Ammon's horn (tissue), 1 donor: ENCODE results near the gene HOXB2.
"Not testable (repeated sequence)": the region's sequence is repeated elsewhere in the genome, so short reads cannot be mapped to it uniquely, and the experiment has no call there.

Source experiments
- DNase-seq: peaks from one replicate; pipeline ENCODE4 v3.0.0-alpha.2; 2016; ENCODE audit warnings: low spot score

Gene HOXB2

GRCh38 chr17:48541036-48541576 is 3.8 kb downstream of the HOXB2 start:
- DNase-seq = no peak

GRCh38 chr17:48540213-48540612 is 4.7 kb downstream of the HOXB2 start:
- DNase-seq = no peak

DNA sequence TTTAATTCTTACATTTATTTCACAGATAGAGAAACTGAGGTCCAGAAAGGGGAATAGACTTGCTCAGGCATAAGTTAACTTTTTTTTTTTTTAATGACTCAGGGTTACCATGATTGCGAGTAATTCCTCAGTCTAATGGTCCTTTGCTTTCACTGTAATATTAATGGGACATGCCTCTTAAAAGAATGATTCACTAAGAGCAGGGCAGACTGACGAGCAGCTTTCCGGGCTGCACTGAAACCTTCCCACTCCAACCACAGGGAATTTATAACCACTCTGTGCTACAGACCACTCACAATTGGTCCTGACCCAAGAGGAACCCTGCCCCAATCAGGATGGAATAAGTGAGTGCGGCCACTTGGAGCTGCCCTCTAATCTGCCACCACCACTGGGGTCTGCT is 5.7 kb downstream of the HOXB2 start:
- no peak for DNase-seq

- DNase-seq = no peak
These were observed 7.6 kb downstream of the HOXB2 start for GRCh38 chr17:48537316-48537715.

- DNase-seq = not testable (repeated sequence)
These were observed 8.9 kb downstream of the HOXB2 start for GRCh38 chr17:48535793-48536559.

DNA sequence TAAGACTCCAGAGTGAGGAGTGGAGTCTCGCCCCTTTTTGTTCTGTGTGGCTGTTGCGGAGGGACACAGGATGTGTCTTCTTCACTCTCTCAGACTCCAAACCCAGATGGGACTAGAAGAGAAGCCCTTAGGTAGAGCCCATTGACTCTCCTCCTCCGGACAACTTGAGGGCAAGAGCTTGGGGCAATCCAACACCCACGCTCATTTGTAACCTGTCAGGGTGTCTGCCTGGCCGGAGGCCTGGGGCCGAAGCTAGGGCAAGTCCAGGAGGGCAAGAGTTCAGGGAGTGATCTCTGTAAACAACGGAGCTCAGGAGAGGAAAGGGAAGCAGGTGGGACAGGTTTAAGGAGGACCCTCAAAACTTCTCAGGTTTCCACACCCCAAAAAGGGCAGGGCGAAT is 12.6 kb downstream of the HOXB2 start:
- no peak for DNase-seq

- DNase-seq = no peak
These were observed 14.0 kb downstream of the HOXB2 start, which contains the start of gene HOXB1 for GRCh38 chr17:48530887-48531272. Gene HOXB1 (minus strand): TSS chr17:48531011. CDS start chr17:48530904, 107 bp downstream.

- no peak for DNase-seq
These were observed 14.6 kb downstream of the HOXB2 start for GRCh38 chr17:48530208-48530886.

GRCh38 chr17:48529683-48530009 is 15.3 kb downstream of the HOXB2 start:
- DNase-seq = no peak

GRCh38 chr17:48528936-48529682 is 15.8 kb downstream of the HOXB2 start:
- DNase-seq = no peak

DNA sequence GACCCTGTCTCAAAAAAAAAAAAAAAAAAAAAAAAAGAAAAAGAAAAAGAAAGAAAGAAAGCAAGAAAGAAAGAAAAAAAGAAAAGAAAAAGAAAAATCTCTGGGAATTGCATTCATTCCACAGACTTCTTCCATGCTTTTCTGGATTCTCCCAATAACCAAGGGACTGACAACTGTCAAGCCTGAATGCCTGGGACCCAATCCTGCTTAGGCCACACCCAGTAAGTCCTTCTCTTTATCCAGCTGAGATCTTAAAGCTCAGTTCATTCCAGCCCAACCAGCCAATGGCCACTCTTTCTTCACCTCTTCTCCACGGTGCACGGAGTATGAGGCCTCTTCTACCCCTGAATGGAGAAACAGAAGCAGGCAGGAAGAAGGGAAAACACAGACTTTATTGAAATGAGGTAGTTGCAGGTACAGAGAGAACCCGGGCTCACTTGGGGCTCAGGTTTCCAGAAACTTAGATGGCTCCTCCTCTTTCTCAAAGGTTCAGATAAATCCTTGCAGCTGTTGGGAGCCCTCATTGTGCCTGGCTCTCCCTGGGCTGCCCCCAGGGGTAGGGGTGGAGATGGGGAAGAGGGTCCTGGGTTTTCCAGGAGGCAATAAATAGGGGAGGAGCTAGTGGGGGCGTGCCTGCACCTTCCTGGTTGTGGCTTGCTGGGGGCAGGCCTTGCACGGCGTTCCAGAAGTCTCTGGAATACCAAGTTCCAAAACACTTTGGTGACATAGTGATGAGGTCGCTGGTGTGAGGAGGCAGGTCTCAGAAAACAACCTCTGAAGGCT is 16.6 kb downstream of the HOXB2 start:
- DNase-seq = no peak

GRCh38 chr17:48527547-48527932 is 17.4 kb downstream of the HOXB2 start:
- no peak for DNase-seq

- DNase-seq = no peak
These were observed 18.0 kb downstream of the HOXB2 start for GRCh38 chr17:48526608-48527546.

- no peak for DNase-seq
These were observed 21.9 kb downstream of the HOXB2 start for GRCh38 chr17:48523010-48523409.

- DNase-seq = no peak
These were observed 22.8 kb downstream of the HOXB2 start for GRCh38 chr17:48522031-48522653.

DNA sequence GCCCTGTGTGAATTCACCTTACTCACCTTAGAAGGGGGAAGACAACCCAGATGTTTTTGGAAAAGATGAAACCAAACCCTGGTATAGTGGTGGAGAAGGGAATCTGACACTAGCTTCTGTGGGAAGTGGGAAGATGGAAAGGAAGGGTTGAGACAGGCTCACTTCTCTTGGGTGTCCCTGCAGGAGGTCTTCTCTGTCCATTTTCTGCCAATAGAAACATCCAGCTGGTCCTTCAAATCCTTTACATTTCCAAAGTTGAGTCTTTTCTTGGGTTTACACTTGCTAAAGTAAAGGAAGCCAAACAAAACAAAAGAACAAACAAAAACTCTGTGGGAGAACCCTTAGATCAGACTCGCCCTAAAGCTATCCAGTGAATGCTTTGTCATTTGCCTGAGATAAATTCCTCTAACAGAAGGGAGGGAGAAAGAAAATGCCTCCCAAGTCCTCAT is 24.3 kb downstream of the HOXB2 start:
- no peak for DNase-seq

GRCh38 chr17:48519427-48519826 is 25.5 kb downstream of the HOXB2 start:
- DNase-seq = no peak

GRCh38 chr17:48517478-48517877 is 27.4 kb downstream of the HOXB2 start:
- no peak for DNase-seq

DNA sequence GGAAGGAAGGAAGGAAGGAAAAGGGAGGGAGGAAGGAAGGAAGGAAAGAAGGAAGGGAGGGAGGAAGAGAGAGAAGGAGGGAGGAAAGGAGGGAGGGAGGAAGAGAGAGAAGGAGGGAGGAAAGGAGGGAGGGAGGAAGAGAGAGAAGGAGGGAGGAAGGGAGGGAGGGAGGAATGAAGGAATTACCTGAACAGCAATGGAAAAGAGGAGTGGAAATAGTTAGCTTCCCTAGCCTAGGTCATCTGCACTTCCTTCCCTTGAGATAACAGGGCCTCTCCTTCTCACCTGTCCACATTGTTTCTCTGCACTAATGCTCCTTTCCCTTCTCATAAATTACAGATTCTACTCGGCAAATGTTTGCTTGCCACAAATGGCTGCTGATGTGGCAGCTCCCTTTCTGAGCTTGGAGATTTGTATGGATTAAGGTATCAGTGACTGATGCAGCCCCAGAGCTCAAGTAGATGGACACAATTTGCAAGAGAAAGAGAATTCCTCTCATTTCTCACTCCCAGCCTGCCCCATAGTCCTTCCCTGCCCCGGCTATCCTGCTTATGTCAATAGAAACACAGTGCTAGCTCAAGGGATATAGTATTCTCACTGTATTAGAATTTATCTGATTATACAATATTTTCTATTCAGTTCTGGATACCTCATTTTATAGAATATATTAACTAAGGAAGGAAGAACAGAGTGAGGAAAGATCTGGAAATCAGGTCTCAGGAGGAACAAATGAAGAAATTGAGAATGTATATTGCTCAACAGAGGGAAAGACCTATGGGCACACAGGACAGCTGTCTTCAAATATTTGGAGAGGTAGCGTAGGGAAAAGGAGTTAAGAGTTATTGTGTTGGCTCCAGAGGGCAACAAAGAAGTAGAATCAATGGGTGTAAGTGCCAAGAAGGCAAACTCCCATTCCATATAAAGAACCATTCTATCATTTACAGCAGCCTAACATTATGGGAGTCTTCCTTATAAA is 28.7 kb downstream of the HOXB2 start:
- DNase-seq = no peak
